ENCODE results near the gene EXOSC5.

Gene EXOSC5

DNA sequence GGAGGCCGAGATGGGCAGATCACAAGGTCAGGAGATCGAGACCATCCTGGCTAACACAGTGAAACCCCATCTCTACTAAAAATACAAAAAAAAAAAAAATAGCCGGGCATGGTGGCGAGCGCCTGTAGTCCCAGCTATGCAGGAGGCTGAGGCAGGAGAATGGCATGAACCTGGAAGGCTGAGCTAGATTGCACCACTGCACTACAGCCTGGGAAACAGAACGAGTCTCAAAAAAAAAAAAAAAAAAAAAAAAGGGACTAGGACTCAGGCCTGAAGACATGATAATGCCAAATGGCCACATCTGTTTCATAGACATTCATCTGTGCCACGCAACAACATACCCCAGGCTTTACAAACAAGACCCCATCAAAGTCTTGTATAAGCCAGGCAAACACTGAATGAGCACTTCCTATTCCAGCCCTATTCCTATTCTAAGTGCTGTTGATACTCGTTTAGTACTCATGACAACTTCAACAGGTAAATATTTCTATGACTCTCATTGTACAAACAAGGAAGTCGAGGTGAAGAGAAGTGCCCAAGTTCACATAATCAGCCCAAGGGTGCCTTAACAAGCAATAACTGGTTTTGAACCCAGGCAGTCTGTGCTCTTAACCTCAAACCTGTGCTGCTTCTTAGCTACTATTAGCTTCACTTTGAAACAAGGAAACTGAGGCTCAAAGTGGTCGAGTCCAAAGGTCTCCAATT lies 34.9 kb downstream of the EXOSC5 start:
- no peak overlapping the region for H3K4me3 ChIP-seq (replicated peaks in 1 of 2; ENCODE audit: low read depth in 2 of 2, low read length in 2 of 2)
- TF ChIP-seq, protein P1, sequence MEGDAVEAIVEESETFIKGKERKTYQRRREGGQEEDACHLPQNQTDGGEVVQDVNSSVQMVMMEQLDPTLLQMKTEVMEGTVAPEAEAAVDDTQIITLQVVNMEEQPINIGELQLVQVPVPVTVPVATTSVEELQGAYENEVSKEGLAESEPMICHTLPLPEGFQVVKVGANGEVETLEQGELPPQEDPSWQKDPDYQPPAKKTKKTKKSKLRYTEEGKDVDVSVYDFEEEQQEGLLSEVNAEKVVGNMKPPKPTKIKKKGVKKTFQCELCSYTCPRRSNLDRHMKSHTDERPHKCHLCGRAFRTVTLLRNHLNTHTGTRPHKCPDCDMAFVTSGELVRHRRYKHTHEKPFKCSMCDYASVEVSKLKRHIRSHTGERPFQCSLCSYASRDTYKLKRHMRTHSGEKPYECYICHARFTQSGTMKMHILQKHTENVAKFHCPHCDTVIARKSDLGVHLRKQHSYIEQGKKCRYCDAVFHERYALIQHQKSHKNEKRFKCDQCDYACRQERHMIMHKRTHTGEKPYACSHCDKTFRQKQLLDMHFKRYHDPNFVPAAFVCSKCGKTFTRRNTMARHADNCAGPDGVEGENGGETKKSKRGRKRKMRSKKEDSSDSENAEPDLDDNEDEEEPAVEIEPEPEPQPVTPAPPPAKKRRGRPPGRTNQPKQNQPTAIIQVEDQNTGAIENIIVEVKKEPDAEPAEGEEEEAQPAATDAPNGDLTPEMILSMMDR (IDR thresholded peaks at IDR 0.05; ENCODE audit: low read depth, low read length), result no peak
- DNase-seq (ENCODE audit: low read depth in 2 of 2), result no peak

- no peak overlapping the region for H3K4me3 ChIP-seq (replicated peaks in 1 of 2; ENCODE audit: low read depth in 2 of 2, low read length in 2 of 2)
- TF ChIP-seq, protein P1 (IDR thresholded peaks at IDR 0.05; ENCODE audit: low read depth, low read length), result no peak
- DNase-seq (ENCODE audit: low read depth in 2 of 2), result no peak
These were observed 37.4 kb downstream of the EXOSC5 start for GRCh38 chr19:41359741-41360140.

DNA sequence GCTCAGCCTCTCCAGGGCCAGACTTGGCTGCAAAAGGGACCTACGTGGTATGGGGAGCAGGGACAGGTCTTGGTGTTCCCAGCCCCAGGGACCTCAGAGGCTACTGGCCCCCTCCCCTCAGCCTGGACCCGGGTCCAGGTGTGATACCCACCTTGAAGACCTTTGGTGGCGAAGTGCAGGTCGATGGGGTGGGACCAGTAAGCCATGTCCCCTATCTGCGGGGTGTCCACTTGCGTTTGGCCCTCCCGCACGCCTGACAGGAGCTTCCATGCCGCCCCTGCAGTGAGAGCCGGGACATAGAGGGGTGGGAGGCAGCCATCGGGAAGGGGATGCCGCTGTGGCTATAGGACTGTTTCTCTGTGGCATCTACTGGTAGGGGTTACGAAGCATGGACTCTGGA lies 39.4 kb downstream of the EXOSC5 start:
- H3K4me3 ChIP-seq (replicated peaks in 1 of 2; ENCODE audit: low read depth in 2 of 2, low read length in 2 of 2), result no peak overlapping the region
- DNase-seq (ENCODE audit: low read depth in 2 of 2), result no peak
- TF ChIP-seq, protein P1 (IDR thresholded peaks at IDR 0.05; ENCODE audit: low read depth, low read length), result no peak

DNA sequence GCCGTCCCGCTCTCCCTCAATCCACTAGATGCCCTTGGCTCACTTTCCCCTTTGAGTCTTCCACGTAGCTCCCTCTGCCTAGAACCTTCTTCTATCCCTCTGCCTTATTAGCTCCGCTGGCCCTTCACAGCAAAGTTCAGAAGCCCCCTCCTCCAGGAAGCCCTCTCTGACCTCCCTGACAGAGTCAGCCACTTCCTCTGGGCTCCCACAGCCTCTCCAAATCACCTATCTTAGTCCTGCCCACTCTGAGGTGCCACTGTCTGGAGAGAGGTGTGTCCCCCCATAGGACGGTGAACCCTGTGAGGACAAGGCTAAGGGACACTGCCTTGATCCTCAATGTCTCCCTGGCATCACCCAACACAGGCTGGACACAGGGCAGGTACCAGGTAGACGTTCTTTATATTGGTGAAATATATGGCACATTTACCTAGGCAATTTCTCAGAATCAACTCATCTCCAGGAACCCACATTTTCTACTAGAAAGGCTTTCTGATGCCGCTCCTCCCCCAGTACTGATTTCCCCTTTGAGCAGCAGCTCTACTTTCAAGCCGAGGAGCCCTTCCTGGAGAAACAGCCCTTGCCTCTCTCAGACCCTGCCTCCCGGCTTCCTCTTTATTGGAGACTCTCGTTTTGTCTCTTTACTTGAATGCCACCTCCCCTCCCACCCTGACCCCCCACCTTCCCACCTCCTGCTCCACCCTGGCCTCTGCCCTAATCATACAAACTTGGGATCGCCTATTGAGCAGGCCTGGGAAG lies 40.0 kb downstream of the EXOSC5 start:
- H3K4me3 ChIP-seq (replicated peaks in 1 of 2; ENCODE audit: low read depth in 2 of 2, low read length in 2 of 2), result no peak overlapping the region
- no peak for DNase-seq (ENCODE audit: low read depth in 2 of 2)
- TF ChIP-seq, protein P1 (IDR thresholded peaks at IDR 0.05; ENCODE audit: low read depth, low read length), result no peak

GRCh38 chr19:41355802-41356201 lies 41.4 kb downstream of the EXOSC5 start:
- TF ChIP-seq, protein P1 (IDR thresholded peaks at IDR 0.05; ENCODE audit: low read depth, low read length), result no peak
- DNase-seq (ENCODE audit: low read depth in 2 of 2), result no peak
- H3K4me3 ChIP-seq (replicated peaks in 1 of 2; ENCODE audit: low read depth in 2 of 2, low read length in 2 of 2), result no peak overlapping the region

- TF ChIP-seq, protein P1 (IDR thresholded peaks at IDR 0.05; ENCODE audit: low read depth, low read length), result no peak
- H3K4me3 ChIP-seq (replicated peaks in 1 of 2; ENCODE audit: low read depth in 2 of 2, low read length in 2 of 2), result no peak overlapping the region
- no peak for DNase-seq (ENCODE audit: low read depth in 2 of 2)
These were observed 42.1 kb downstream of the EXOSC5 start for GRCh38 chr19:41355035-41355434.
